ENCODE results near the gene FNDC7.

FNDC7 gene

DNA sequence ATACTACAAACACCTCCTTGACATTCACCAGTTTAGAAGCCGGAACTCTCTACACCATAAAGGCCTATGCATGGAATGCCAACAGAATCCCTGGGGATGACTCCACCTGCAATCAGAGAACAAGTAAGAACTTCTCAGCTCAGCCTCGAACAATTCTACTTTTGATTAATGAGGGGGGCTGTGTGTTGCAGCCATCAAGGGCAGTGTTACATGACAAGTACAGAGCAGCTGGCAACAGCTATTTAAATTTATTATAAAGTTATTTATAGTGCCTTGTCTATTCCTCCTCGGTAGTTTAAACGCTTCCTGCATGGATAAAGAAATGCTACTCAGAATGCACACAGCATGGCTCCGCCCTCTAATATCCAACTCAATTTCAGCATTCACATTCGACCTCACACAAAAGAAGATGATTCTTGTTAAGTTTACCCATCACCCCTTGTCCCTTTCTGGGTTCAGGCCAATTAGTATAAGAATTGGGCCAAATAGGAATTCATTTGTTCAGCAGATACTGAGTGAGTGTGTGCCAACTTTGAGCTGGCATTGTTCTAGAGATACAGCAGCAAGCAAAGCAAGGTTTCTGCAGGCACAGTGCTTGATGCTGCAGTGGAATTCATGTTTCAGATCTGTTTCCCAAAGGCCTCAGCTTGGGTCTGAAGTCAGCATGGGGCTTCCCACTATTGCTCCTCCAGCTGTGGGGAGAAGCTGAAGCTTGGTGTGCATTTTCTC, 6.4 kb downstream of the FNDC7 start:
- peak overlapping the region; percentile 33 to 53 (median 39) for H3K27ac Mint-ChIP-seq
- peak overlapping the region in 1 of 3 experiments; percentile 29 for H3K4me3 Mint-ChIP-seq
- H3K36me3 Mint-ChIP-seq (ENCODE audit: low read depth) = no peaks in the 10 kb centered on the region
- TF ChIP-seq, protein P1, sequence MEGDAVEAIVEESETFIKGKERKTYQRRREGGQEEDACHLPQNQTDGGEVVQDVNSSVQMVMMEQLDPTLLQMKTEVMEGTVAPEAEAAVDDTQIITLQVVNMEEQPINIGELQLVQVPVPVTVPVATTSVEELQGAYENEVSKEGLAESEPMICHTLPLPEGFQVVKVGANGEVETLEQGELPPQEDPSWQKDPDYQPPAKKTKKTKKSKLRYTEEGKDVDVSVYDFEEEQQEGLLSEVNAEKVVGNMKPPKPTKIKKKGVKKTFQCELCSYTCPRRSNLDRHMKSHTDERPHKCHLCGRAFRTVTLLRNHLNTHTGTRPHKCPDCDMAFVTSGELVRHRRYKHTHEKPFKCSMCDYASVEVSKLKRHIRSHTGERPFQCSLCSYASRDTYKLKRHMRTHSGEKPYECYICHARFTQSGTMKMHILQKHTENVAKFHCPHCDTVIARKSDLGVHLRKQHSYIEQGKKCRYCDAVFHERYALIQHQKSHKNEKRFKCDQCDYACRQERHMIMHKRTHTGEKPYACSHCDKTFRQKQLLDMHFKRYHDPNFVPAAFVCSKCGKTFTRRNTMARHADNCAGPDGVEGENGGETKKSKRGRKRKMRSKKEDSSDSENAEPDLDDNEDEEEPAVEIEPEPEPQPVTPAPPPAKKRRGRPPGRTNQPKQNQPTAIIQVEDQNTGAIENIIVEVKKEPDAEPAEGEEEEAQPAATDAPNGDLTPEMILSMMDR (IDR thresholded peaks at IDR 0.05; ENCODE audit: unreplicated experiment in 3 of 3) = no peak
- no peaks in the 10 kb centered on the region for H3K9me3 Mint-ChIP-seq
- H3K27me3 Mint-ChIP-seq (ENCODE audit: low read depth) = peaks cover 5% of the 10 kb centered on the region
- H3K4me1 Mint-ChIP-seq = peaks cover 27% of the 10 kb centered on the region

- peak overlapping the region; percentile 33 to 53 (median 39) for H3K27ac Mint-ChIP-seq
- TF ChIP-seq, protein P1 (IDR thresholded peaks at IDR 0.05; ENCODE audit: unreplicated experiment in 3 of 3) = no peak
- H3K4me3 Mint-ChIP-seq = peak overlapping the region in 1 of 3 experiments; percentile 29
- H3K9me3 Mint-ChIP-seq = no peaks in the 10 kb centered on the region
- H3K36me3 Mint-ChIP-seq (ENCODE audit: low read depth) = no peaks in the 10 kb centered on the region
- peaks cover 26% of the 10 kb centered on the region for H3K4me1 Mint-ChIP-seq
- peaks cover 5% of the 10 kb centered on the region for H3K27me3 Mint-ChIP-seq (ENCODE audit: low read depth)
Observed at GRCh38 chr1:108719656-108720435, 7.1 kb downstream of the FNDC7 start.

DNA sequence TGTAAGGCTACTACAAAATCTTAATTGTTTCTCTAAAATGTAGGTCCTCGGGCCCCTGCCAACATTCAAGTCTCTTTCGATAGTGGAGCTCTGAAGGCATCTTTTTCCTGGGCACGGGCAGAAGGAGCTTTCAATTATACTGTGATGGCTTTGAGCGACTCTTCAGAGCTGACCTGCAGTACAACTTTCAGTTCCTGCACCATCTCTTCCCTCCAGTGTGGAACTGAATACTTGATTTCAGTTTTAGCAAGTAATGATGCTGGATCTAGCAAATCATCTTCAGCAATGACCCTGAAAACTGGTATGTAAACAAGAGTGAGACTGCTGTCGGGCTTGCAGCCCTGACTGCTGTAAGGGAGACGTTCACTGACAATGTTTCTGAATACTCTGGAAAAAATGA, 9.6 kb downstream of the FNDC7 start:
- Mint-ChIP-seq H3K36me3 (ENCODE audit: low read depth) (no peaks in the 10 kb centered on the region), H3K4me1 (peaks cover 14% of the 10 kb centered on the region), H3K27ac (no peak overlapping the region), H3K4me3 (no peak overlapping the region), H3K27me3 (ENCODE audit: low read depth) (peaks cover 8% of the 10 kb centered on the region), H3K9me3 (no peaks in the 10 kb centered on the region)
- TF ChIP-seq, protein P1 (IDR thresholded peaks at IDR 0.05; ENCODE audit: unreplicated experiment in 3 of 3) = no peak

GRCh38 chr1:108725906-108726305, 13.2 kb downstream of the FNDC7 start:
- H3K9me3 Mint-ChIP-seq = no peaks in the 10 kb centered on the region
- peaks cover 4% of the 10 kb centered on the region for H3K27me3 Mint-ChIP-seq (ENCODE audit: low read depth)
- H3K4me3 Mint-ChIP-seq = no peak overlapping the region
- H3K4me1 Mint-ChIP-seq = peaks cover 2% of the 10 kb centered on the region
- TF ChIP-seq, protein P1 (IDR thresholded peaks at IDR 0.05; ENCODE audit: unreplicated experiment in 3 of 3) = no peak
- no peak overlapping the region for H3K27ac Mint-ChIP-seq
- no peaks in the 10 kb centered on the region for H3K36me3 Mint-ChIP-seq (ENCODE audit: low read depth)

DNA sequence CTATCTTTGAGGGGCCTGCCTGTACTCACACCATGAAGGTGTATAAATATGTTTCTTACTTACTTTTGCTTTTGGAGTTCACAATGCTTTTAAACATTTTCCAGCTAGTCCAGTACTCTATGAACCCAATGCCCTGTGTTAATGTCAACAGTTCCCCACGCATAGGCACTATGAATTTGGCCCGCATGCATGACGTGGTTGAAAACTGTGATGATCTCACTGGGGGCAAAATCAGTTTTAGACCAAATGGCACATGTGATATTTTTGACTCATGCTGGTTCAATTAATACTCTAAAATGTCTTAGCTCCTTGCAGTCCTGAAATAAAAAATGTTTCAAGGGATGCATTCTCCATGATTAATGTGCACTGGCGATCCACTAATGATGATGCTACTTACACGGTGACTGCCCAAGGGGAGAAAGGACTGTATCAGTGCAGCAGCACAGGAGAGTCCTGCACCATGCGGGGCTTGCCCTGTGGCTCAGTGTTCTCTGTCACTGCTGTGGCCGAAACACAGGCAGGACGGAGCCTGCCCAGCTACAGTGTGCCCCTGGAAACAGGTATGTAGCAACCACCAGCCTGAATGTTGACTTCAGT, 15.7 kb downstream of the FNDC7 start:
- TF ChIP-seq, protein P1 (IDR thresholded peaks at IDR 0.05; ENCODE audit: unreplicated experiment in 3 of 3) = no peak
- Mint-ChIP-seq H3K4me1 (peaks cover 9% of the 10 kb centered on the region), H3K9me3 (no peaks in the 10 kb centered on the region), H3K4me3 (no peak overlapping the region), H3K36me3 (ENCODE audit: low read depth) (no peaks in the 10 kb centered on the region), H3K27ac (no peak overlapping the region), H3K27me3 (ENCODE audit: low read depth) (peaks cover 8% of the 10 kb centered on the region)
